EH (cell line): Measurements from ENCODE around the gene KCNG2.
"Not testable (repeated sequence)": the region's sequence is repeated elsewhere in the genome, so short reads cannot be mapped to it uniquely, and the experiment has no call there.

Experiments used
- DNase-seq: peaks from one replicate; pipeline ENCODE4 v3.0.0-alpha.2; 2015; ENCODE audit warnings: low read depth

The KCNG2 gene

GRCh38 chr18:79797518-79798345, at the start of gene KCNG2:
KCNG2 (plus strand) TSS chr18:79797938; CDS start chr18:79863668, 65,730 bp downstream.
- DNase-seq = no peak

GRCh38 chr18:79748321-79749180, 49.2 kb upstream of the KCNG2 start:
- DNase-seq = no peak

GRCh38 chr18:79749251-79750191, 48.2 kb upstream of the KCNG2 start:
- no peak for DNase-seq

- DNase-seq = no peak
Observed at GRCh38 chr18:79750980-79751571, 46.7 kb upstream of the KCNG2 start.

- not testable (repeated sequence) for DNase-seq
Observed at GRCh38 chr18:79751918-79752578, 45.7 kb upstream of the KCNG2 start.

GRCh38 chr18:79752946-79753345, 44.8 kb upstream of the KCNG2 start:
- DNase-seq = not testable (repeated sequence)

GRCh38 chr18:79753391-79753851, 44.3 kb upstream of the KCNG2 start:
- no peak for DNase-seq

- no peak for DNase-seq
Observed at GRCh38 chr18:79754022-79754761, 43.5 kb upstream of the KCNG2 start.

GRCh38 chr18:79754831-79755351, 42.8 kb upstream of the KCNG2 start:
- no peak for DNase-seq

GRCh38 chr18:79755496-79756142, 42.1 kb upstream of the KCNG2 start:
- no peak for DNase-seq

GRCh38 chr18:79756143-79756500, 41.6 kb upstream of the KCNG2 start:
- no peak for DNase-seq

- no peak for DNase-seq
Observed at GRCh38 chr18:79756826-79757225, 40.9 kb upstream of the KCNG2 start.

GRCh38 chr18:79760348-79760747, 37.4 kb upstream of the KCNG2 start:
- DNase-seq = no peak

- no peak for DNase-seq
Observed at GRCh38 chr18:79760881-79761280, 36.9 kb upstream of the KCNG2 start.

- no peak for DNase-seq
Observed at GRCh38 chr18:79763407-79763806, 34.3 kb upstream of the KCNG2 start.

- no peak for DNase-seq
Observed at GRCh38 chr18:79764131-79764530, 33.6 kb upstream of the KCNG2 start.

- DNase-seq = peak; percentile 46
Observed at GRCh38 chr18:79765491-79766245, 32.1 kb upstream of the KCNG2 start.

- DNase-seq = no peak
Observed at GRCh38 chr18:79766308-79766707, 31.4 kb upstream of the KCNG2 start.

- no peak for DNase-seq
Observed at GRCh38 chr18:79768745-79769144, 29.0 kb upstream of the KCNG2 start.
